ENCODE data around the gene HERC6. TPM values are rescaled to one million over a fixed set of nuclear protein-coding genes. Genes with fewer than 3 reads are reported as not detected.

Gene HERC6
- total and polyA plus RNA-seq, 2 of the 8 experiments (the other 6 are each of a cell fraction or from before 2014, with no cell fraction given): 3.7 to 3.8 TPM

DNA sequence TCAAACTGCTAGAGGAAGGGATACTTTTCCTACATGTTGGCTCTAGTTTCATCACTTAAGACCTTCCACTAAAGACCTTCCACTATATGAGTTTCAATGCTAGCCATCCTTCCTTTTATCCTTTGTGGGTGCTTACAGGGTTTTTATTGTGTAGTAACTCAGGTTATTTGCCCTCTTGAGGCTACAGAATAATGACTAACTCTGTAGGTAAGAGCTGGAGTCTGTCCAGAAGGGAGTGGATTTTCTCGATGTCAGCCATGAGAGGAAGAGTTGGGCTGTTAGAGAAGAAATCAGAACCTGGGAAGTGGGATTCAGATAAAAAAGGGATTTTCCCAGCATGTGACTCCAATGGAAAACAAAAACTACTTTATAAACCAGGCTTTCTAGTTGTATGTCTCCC, 50.7 kb downstream of the HERC6 start:
- DNase-seq (ENCODE audit: low read depth in 1 of 2, low spot score in 2 of 2) (no peak), FAIRE-seq (no peak)
- Histone ChIP-seq H3K23ac (ENCODE audit: insufficient read length) (no peak overlapping the region), H3K79me1 (ENCODE audit: low read depth, low read length) (no peaks in the 10 kb centered on the region), H3K23me2 (ENCODE audit: low read depth, low read length) (no peaks in the 10 kb centered on the region; the same call in 1 of the 2 replicates), H3K27ac (ENCODE audit: low read depth, low read length) (no peak overlapping the region), H3K4me2 (ENCODE audit: insufficient read depth in 1 of 2, low read depth in 2 of 2, low read length in 2 of 2) (no peak overlapping the region), H2BK5ac (ENCODE audit: low read depth, low read length) (no peak overlapping the region), H4K91ac (replicated peaks; ENCODE audit: insufficient read length, low read length) (no peak overlapping the region), H3K4me1 (replicated peaks in 1 of 4; ENCODE audit: control insufficient read depth in 3 of 4, insufficient read depth in 4 of 4, low read length in 3 of 4) (no peaks in the 10 kb centered on the region), H3K9ac (replicated peaks in 1 of 4; ENCODE audit: extremely low read depth in 1 of 4, low read depth in 3 of 4, low read length in 3 of 4) (no peak overlapping the region), H3K36me3 (ENCODE audit: control insufficient read depth in 2 of 4, insufficient read depth in 4 of 4, low read length in 3 of 4) (no peaks in the 10 kb centered on the region; a peak in 1 of 8 replicates), H2BK20ac (ENCODE audit: low read length) (no peak overlapping the region), H3K4ac (replicated peaks; ENCODE audit: insufficient read length, low read depth, low read length) (no peak overlapping the region), H3K18ac (ENCODE audit: extremely low read depth, low read length) (no peak overlapping the region), H2BK120ac (replicated peaks; ENCODE audit: low read depth, low read length) (no peak overlapping the region), H3K56ac (replicated peaks; ENCODE audit: insufficient read length, low read depth, low read length) (no peak overlapping the region), H3K4me3 (ENCODE audit: extremely low read depth in 1 of 4, insufficient read depth in 2 of 4, low read depth in 3 of 4, low read length in 4 of 4) (no peak overlapping the region), H3K14ac (ENCODE audit: insufficient read length) (no peak overlapping the region), H2AFZ (ENCODE audit: low read length) (no peak overlapping the region), H2BK12ac (ENCODE audit: low read depth, low read length) (no peak overlapping the region), H4K20me1 (replicated peaks in 1 of 2; ENCODE audit: control insufficient read depth in 1 of 2, insufficient read depth in 2 of 2, low read length in 2 of 2) (no peaks in the 10 kb centered on the region), H3K27me3 (replicated peaks in 1 of 4; ENCODE audit: control insufficient read depth in 3 of 4, extremely low read depth in 1 of 4, insufficient read depth in 3 of 4, low read length in 3 of 4) (no peaks in the 10 kb centered on the region), H2BK15ac (ENCODE audit: low read length) (no peak overlapping the region), H2AK5ac (ENCODE audit: low read depth, low read length) (no peak overlapping the region), H4K8ac (ENCODE audit: extremely low read depth, insufficient read depth, low read length) (no peak overlapping the region), H3K9me3 (ENCODE audit: insufficient read depth in 2 of 2, low read depth in 1 of 2, low read length in 1 of 2) (no peaks in the 10 kb centered on the region; a peak in 1 of 4 replicates), H4K5ac (ENCODE audit: insufficient read length, low read depth, low read length) (no peak overlapping the region), H3K79me2 (ENCODE audit: control insufficient read depth in 1 of 2, insufficient read depth in 2 of 2, low read length in 2 of 2) (no peaks in the 10 kb centered on the region)
- TF ChIP-seq TBP (IDR thresholded peaks at IDR 0.05; ENCODE audit: low read depth, low read length) (no peak), SIN3A (conservative IDR thresholded peaks at IDR 0.05 in 1 of 2, IDR thresholded peaks at IDR 0.05 in 1 of 2; ENCODE audit: low read depth in 1 of 2, low read length in 2 of 2) (no peak), CREB1 (IDR thresholded peaks at IDR 0.05) (no peak), YY1 (IDR thresholded peaks at IDR 0.05; ENCODE audit: low read depth, low read length) (no peak), BRCA1 (IDR thresholded peaks at IDR 0.05; ENCODE audit: low read depth, low read length) (no peak), NRF1 (IDR thresholded peaks at IDR 0.05; ENCODE audit: low read depth, low read length) (no peak), EZH2 (IDR thresholded peaks at IDR 0.05; ENCODE audit: low read depth, low read length, severe bottlenecking) (no peak)
- ChIA-PET POLR2A (ENCODE audit: partially characterized antibody) (no interaction called here), CTCF (ENCODE audit: partially characterized antibody) (interaction anchor here (1.6 kb wide), 1 partner anchor 12 kb away, joined by 4 read pairs; no protein-coding TSS in a partner anchor)
- WGBS, 2 experiments (ENCODE audit: extremely low coverage in 1 of 2, insufficient coverage in 1 of 2, insufficient read length in 1 of 2, insufficient replicate concordance in 2 of 2, low coverage in 1 of 2, low lambda C conversion rate in 2 of 2, missing lambda C conversion rate in 1 of 2): 95% methylated on average over 1 of the region's 1 CpG; no CpG with 5 or more reads in 1 of the 2 experiments

All from H1 (cell line).